ENCODE measurements around the gene DHX8. TPM values are rescaled to one million over a fixed set of nuclear protein-coding genes. Genes with fewer than 3 reads are reported as not detected.

Gene DHX8
- total and polyA plus RNA-seq, 4 donors, result 10.9 to 21.3 (median 19.4) TPM

GRCh38 chr17:43434902-43435319, 48.9 kb upstream of the DHX8 start:
- H3K9ac ChIP-seq (ENCODE audit: low read depth in 1 of 2, low read length in 2 of 2), result no peak overlapping the region
- H3K4me3 ChIP-seq (ENCODE audit: low read depth in 1 of 3, low read length in 3 of 3), result no peak overlapping the region
- no peaks in the 10 kb centered on the region for H3K9me3 ChIP-seq (ENCODE audit: control insufficient read depth in 4 of 4, low read length in 3 of 4)
- 71% methylated on average over 4 of the region's 4 CpGs for WGBS
- no peaks in the 10 kb centered on the region for H3K36me3 ChIP-seq (ENCODE audit: control insufficient read depth in 4 of 4, insufficient read depth in 3 of 4, low read depth in 1 of 4, low read length in 3 of 4)
- H3K27ac ChIP-seq (ENCODE audit: low read depth in 1 of 2, low read length in 2 of 2), result no peak overlapping the region
- no peak for TF ChIP-seq ATF3 (IDR thresholded peaks at IDR 0.05)
- TF ChIP-seq RAD21 (IDR thresholded peaks at IDR 0.05), result no peak
- no peaks in the 10 kb centered on the region for H3K27me3 ChIP-seq (ENCODE audit: control insufficient read depth in 4 of 4, insufficient read depth in 4 of 4, low read length in 3 of 4)
- no peak for DNase-seq (ENCODE audit: low spot score)
- H3K4me1 ChIP-seq (ENCODE audit: control insufficient read depth in 4 of 4, insufficient read depth in 4 of 4, low read length in 3 of 4), result peaks cover 0 to 2% (median 0%) of the 10 kb centered on the region in 4 donors

GRCh38 chr17:43437756-43438155, 46.0 kb upstream of the DHX8 start:
- no peaks in the 10 kb centered on the region for H3K36me3 ChIP-seq (ENCODE audit: control insufficient read depth in 4 of 4, insufficient read depth in 3 of 4, low read depth in 1 of 4, low read length in 3 of 4)
- no peak for DNase-seq (ENCODE audit: low spot score)
- 81% methylated on average over 1 of the region's 1 CpG for WGBS
- H3K9ac ChIP-seq (ENCODE audit: low read depth in 1 of 2, low read length in 2 of 2), result no peak overlapping the region
- TF ChIP-seq SP1 (IDR thresholded peaks at IDR 0.05), result no peak
- TF ChIP-seq ATF3 (IDR thresholded peaks at IDR 0.05), result no peak
- no peak for TF ChIP-seq ZBTB33 (IDR thresholded peaks at IDR 0.05)
- TF ChIP-seq CTCF (IDR thresholded peaks at IDR 0.05; ENCODE audit: low read depth, low read length, missing input control), result no peak
- no peak for TF ChIP-seq GABPA (IDR thresholded peaks at IDR 0.05 in 1 of 2, conservative IDR thresholded peaks at IDR 0.05 in 1 of 2)
- peaks cover 0 to 2% (median 0%) of the 10 kb centered on the region in 4 donors for H3K4me1 ChIP-seq (ENCODE audit: control insufficient read depth in 4 of 4, insufficient read depth in 4 of 4, low read length in 3 of 4)
- no peaks in the 10 kb centered on the region for H3K27me3 ChIP-seq (ENCODE audit: control insufficient read depth in 4 of 4, insufficient read depth in 4 of 4, low read length in 3 of 4)
- H3K9me3 ChIP-seq (ENCODE audit: control insufficient read depth in 4 of 4, low read length in 3 of 4), result no peaks in the 10 kb centered on the region
- no peak overlapping the region for H3K4me3 ChIP-seq (ENCODE audit: low read depth in 1 of 3, low read length in 3 of 3)
- no peak overlapping the region for H3K27ac ChIP-seq (ENCODE audit: low read depth in 1 of 2, low read length in 2 of 2)

- Histone ChIP-seq H3K9me3 (ENCODE audit: control insufficient read depth in 4 of 4, low read length in 3 of 4) (no peaks in the 10 kb centered on the region), H3K4me3 (ENCODE audit: low read depth in 1 of 3, low read length in 3 of 3) (no peak overlapping the region), H3K27me3 (ENCODE audit: control insufficient read depth in 4 of 4, insufficient read depth in 4 of 4, low read length in 3 of 4) (no peaks in the 10 kb centered on the region), H3K27ac (ENCODE audit: low read depth in 1 of 2, low read length in 2 of 2) (no peak overlapping the region), H3K4me1 (ENCODE audit: control insufficient read depth in 4 of 4, insufficient read depth in 4 of 4, low read length in 3 of 4) (peaks cover 0 to 2% (median 0%) of the 10 kb centered on the region in 4 donors), H3K9ac (ENCODE audit: low read depth in 1 of 2, low read length in 2 of 2) (no peak overlapping the region), H3K36me3 (ENCODE audit: control insufficient read depth in 4 of 4, insufficient read depth in 3 of 4, low read depth in 1 of 4, low read length in 3 of 4) (no peaks in the 10 kb centered on the region)
- whole genome bisulfite sequencing, result 88% methylated on average over 5 of the region's 5 CpGs
- no peak for DNase-seq (ENCODE audit: low spot score)
- TF ChIP-seq HNF4G (IDR thresholded peaks at IDR 0.05) (no peak), YY1 (IDR thresholded peaks at IDR 0.05) (no peak), RAD21 (IDR thresholded peaks at IDR 0.05) (no peak), GABPA (IDR thresholded peaks at IDR 0.05 in 1 of 2, conservative IDR thresholded peaks at IDR 0.05 in 1 of 2) (no peak), EGR1 (IDR thresholded peaks at IDR 0.05; ENCODE audit: low read depth in 2 of 2) (no peak), JUND (IDR thresholded peaks at IDR 0.05) (no peak), HNF4A (conservative IDR thresholded peaks at IDR 0.05) (no peak), FOXA2 (IDR thresholded peaks at IDR 0.05) (no peak), MAX (IDR thresholded peaks at IDR 0.05) (no peak), ZBTB33 (IDR thresholded peaks at IDR 0.05) (no peak), NR2F2 (IDR thresholded peaks at IDR 0.05) (no peak), FOXA1 (IDR thresholded peaks at IDR 0.05) (no peak)
- TF ChIP-seq, protein P1, sequence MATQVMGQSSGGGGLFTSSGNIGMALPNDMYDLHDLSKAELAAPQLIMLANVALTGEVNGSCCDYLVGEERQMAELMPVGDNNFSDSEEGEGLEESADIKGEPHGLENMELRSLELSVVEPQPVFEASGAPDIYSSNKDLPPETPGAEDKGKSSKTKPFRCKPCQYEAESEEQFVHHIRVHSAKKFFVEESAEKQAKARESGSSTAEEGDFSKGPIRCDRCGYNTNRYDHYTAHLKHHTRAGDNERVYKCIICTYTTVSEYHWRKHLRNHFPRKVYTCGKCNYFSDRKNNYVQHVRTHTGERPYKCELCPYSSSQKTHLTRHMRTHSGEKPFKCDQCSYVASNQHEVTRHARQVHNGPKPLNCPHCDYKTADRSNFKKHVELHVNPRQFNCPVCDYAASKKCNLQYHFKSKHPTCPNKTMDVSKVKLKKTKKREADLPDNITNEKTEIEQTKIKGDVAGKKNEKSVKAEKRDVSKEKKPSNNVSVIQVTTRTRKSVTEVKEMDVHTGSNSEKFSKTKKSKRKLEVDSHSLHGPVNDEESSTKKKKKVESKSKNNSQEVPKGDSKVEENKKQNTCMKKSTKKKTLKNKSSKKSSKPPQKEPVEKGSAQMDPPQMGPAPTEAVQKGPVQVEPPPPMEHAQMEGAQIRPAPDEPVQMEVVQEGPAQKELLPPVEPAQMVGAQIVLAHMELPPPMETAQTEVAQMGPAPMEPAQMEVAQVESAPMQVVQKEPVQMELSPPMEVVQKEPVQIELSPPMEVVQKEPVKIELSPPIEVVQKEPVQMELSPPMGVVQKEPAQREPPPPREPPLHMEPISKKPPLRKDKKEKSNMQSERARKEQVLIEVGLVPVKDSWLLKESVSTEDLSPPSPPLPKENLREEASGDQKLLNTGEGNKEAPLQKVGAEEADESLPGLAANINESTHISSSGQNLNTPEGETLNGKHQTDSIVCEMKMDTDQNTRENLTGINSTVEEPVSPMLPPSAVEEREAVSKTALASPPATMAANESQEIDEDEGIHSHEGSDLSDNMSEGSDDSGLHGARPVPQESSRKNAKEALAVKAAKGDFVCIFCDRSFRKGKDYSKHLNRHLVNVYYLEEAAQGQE (IDR thresholded peaks at IDR 0.05), result no peak
These were observed 45.1 kb upstream of the DHX8 start for GRCh38 chr17:43438626-43439025.
